ENCODE data around the gene ALDH1L2.
"Not testable (repeated sequence)": the region's sequence is repeated elsewhere in the genome, so short reads cannot be mapped to it uniquely, and the experiment has no call there.

Gene ALDH1L2

GRCh38 chr12:105100207-105100985 lies 16.1 kb upstream of the ALDH1L2 start:
- no peaks in the 10 kb centered on the region for H3F3A ChIP-seq (ENCODE audit: insufficient read depth, low read length)
- H3K4me3 ChIP-seq (ENCODE audit: low read depth, low read length, poor library complexity, severe bottlenecking) = no peak overlapping the region
- no peaks in the 10 kb centered on the region for H3K9me3 ChIP-seq (ENCODE audit: low read length)
- H3K9ac ChIP-seq (ENCODE audit: low read length) = no peak overlapping the region
- TF ChIP-seq, protein P1, sequence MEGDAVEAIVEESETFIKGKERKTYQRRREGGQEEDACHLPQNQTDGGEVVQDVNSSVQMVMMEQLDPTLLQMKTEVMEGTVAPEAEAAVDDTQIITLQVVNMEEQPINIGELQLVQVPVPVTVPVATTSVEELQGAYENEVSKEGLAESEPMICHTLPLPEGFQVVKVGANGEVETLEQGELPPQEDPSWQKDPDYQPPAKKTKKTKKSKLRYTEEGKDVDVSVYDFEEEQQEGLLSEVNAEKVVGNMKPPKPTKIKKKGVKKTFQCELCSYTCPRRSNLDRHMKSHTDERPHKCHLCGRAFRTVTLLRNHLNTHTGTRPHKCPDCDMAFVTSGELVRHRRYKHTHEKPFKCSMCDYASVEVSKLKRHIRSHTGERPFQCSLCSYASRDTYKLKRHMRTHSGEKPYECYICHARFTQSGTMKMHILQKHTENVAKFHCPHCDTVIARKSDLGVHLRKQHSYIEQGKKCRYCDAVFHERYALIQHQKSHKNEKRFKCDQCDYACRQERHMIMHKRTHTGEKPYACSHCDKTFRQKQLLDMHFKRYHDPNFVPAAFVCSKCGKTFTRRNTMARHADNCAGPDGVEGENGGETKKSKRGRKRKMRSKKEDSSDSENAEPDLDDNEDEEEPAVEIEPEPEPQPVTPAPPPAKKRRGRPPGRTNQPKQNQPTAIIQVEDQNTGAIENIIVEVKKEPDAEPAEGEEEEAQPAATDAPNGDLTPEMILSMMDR (IDR thresholded peaks at IDR 0.05; ENCODE audit: low read length) = no peak
- TF ChIP-seq EZH2 (IDR thresholded peaks at IDR 0.05; ENCODE audit: borderline replicate concordance, low read length) = no peak
- no peak overlapping the region for H3K4me2 ChIP-seq (ENCODE audit: low read length)
- no peak overlapping the region for H3K27ac ChIP-seq (ENCODE audit: low read depth, low read length, poor library complexity, severe bottlenecking)
- H3K27me3 ChIP-seq (ENCODE audit: insufficient read depth, low read length) = no peaks in the 10 kb centered on the region
- H3K36me3 ChIP-seq (ENCODE audit: insufficient read depth, low read length) = no peaks in the 10 kb centered on the region
- no peaks in the 10 kb centered on the region for H3K9me2 ChIP-seq (ENCODE audit: low read depth, low read length)
- no peaks in the 10 kb centered on the region for H4K20me1 ChIP-seq (ENCODE audit: insufficient read depth, low read length)
- no peaks in the 10 kb centered on the region for H3K79me2 ChIP-seq (ENCODE audit: insufficient read depth, low read length)
- no peaks in the 10 kb centered on the region for H3K4me1 ChIP-seq (ENCODE audit: insufficient read depth, low read length, severe bottlenecking)
- H2AFZ ChIP-seq (ENCODE audit: low read length) = no peak overlapping the region

DNA sequence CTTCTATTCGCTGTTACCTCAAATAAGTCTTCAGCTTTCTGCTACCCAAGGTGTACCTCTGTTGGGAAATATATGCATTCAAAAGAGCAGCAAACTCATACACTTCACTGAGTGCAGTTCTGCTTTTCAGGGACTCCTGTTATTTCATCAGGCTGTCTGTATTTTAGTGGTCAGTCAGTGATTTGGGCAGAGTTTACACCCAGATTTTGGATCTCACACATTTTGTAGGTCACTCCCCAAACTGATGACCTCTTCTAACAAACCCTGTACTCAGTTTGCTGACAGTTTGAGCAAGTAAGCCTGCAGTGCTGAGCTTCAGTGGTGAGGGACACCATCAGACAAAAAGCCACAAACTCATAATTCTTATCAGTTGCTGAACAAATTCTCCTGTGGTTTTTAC lies 15.1 kb upstream of the ALDH1L2 start:
- Histone ChIP-seq H3K79me2 (ENCODE audit: insufficient read depth, low read length) (no peaks in the 10 kb centered on the region), H3K27ac (ENCODE audit: low read depth, low read length, poor library complexity, severe bottlenecking) (no peak overlapping the region), H3K9me2 (ENCODE audit: low read depth, low read length) (no peaks in the 10 kb centered on the region), H3K4me1 (ENCODE audit: insufficient read depth, low read length, severe bottlenecking) (no peaks in the 10 kb centered on the region), H3K9ac (ENCODE audit: low read length) (no peak overlapping the region), H3K27me3 (ENCODE audit: insufficient read depth, low read length) (no peaks in the 10 kb centered on the region), H4K20me1 (ENCODE audit: insufficient read depth, low read length) (no peaks in the 10 kb centered on the region), H3K36me3 (ENCODE audit: insufficient read depth, low read length) (no peaks in the 10 kb centered on the region), H3K9me3 (ENCODE audit: low read length) (no peaks in the 10 kb centered on the region), H3F3A (ENCODE audit: insufficient read depth, low read length) (no peaks in the 10 kb centered on the region), H3K4me2 (ENCODE audit: low read length) (no peak overlapping the region), H3K4me3 (ENCODE audit: low read depth, low read length, poor library complexity, severe bottlenecking) (no peak overlapping the region), H2AFZ (ENCODE audit: low read length) (no peak overlapping the region)
- TF ChIP-seq, protein P1 (IDR thresholded peaks at IDR 0.05; ENCODE audit: low read length) = no peak
- no peak for TF ChIP-seq EZH2 (IDR thresholded peaks at IDR 0.05; ENCODE audit: borderline replicate concordance, low read length)

- H3F3A ChIP-seq (ENCODE audit: insufficient read depth, low read length); H3K27me3 ChIP-seq (ENCODE audit: insufficient read depth, low read length); H2AFZ ChIP-seq (ENCODE audit: low read length); H3K4me3 ChIP-seq (ENCODE audit: low read depth, low read length, poor library complexity, severe bottlenecking); H3K9ac ChIP-seq (ENCODE audit: low read length); H3K9me2 ChIP-seq (ENCODE audit: low read depth, low read length); H3K4me1 ChIP-seq (ENCODE audit: insufficient read depth, low read length, severe bottlenecking); H3K27ac ChIP-seq (ENCODE audit: low read depth, low read length, poor library complexity, severe bottlenecking); H3K36me3 ChIP-seq (ENCODE audit: insufficient read depth, low read length); H3K79me2 ChIP-seq (ENCODE audit: insufficient read depth, low read length); H4K20me1 ChIP-seq (ENCODE audit: insufficient read depth, low read length); H3K9me3 ChIP-seq (ENCODE audit: low read length); H3K4me2 ChIP-seq (ENCODE audit: low read length): not testable (repeated sequence)
Measured at GRCh38 chr12:105095338-105095737, 11.1 kb upstream of the ALDH1L2 start.

- Histone ChIP-seq H4K20me1 (ENCODE audit: insufficient read depth, low read length) (no peaks in the 10 kb centered on the region), H3K79me2 (ENCODE audit: insufficient read depth, low read length) (no peaks in the 10 kb centered on the region), H3K4me3 (ENCODE audit: low read depth, low read length, poor library complexity, severe bottlenecking) (no peak overlapping the region), H2AFZ (ENCODE audit: low read length) (no peak overlapping the region), H3F3A (ENCODE audit: insufficient read depth, low read length) (no peaks in the 10 kb centered on the region), H3K27me3 (ENCODE audit: insufficient read depth, low read length) (no peaks in the 10 kb centered on the region), H3K4me1 (ENCODE audit: insufficient read depth, low read length, severe bottlenecking) (no peaks in the 10 kb centered on the region), H3K9me3 (ENCODE audit: low read length) (no peaks in the 10 kb centered on the region), H3K27ac (ENCODE audit: low read depth, low read length, poor library complexity, severe bottlenecking) (no peak overlapping the region), H3K9me2 (ENCODE audit: low read depth, low read length) (no peaks in the 10 kb centered on the region), H3K4me2 (ENCODE audit: low read length) (no peak overlapping the region), H3K9ac (ENCODE audit: low read length) (no peak overlapping the region), H3K36me3 (ENCODE audit: insufficient read depth, low read length) (no peaks in the 10 kb centered on the region)
- TF ChIP-seq, protein P1 (IDR thresholded peaks at IDR 0.05; ENCODE audit: low read length) = no peak
- TF ChIP-seq EZH2 (IDR thresholded peaks at IDR 0.05; ENCODE audit: borderline replicate concordance, low read length) = no peak
Measured at GRCh38 chr12:105092336-105092735, 8.1 kb upstream of the ALDH1L2 start.
